H1 (cell line): Measurements from ENCODE around the gene PRDM5. TPM values are rescaled to one million over a fixed set of nuclear protein-coding genes. Genes with fewer than 3 reads are reported as not detected.

Experiments
- CTCF ChIA-PET: fragments of 300-600 bp; sonication (Branson Sonifier 250); formaldehyde crosslinking; loops from one replicate; lab custom pipeline; 2021; ENCODE audit not compliant: partially characterized antibody; lab: Charles Lee
- POLR2A ChIA-PET: fragments of 300-600 bp; sonication (Branson Sonifier 250); formaldehyde crosslinking; loops from one replicate; lab custom pipeline; 2021; ENCODE audit warnings: inconsistent platforms; ENCODE audit not compliant: partially characterized antibody; lab: Charles Lee
- DNase-seq, 2 experiments: peaks; one replicate each; pipeline versions ENCODE4 v3.0.0 to v3.0.0-alpha.2; 2010 to 2022; ENCODE audit warnings: low spot score in 2 of 2, low read depth in 1 of 2, mixed read lengths in 1 of 2
- FAIRE-seq: peaks from 2 replicates; lab custom pipeline; 2011; peaks lifted over from hg19 to GRCh38; lab: Jason Lieb, UNC
- H2AFZ ChIP-seq: 2 replicates; pipeline ENCODE4 v1.8.1; 2012; ENCODE audit warnings: low read length, inconsistent platforms
- H2AK5ac ChIP-seq: 2 replicates; pipeline ENCODE4 v1.6.1; 2013; ENCODE audit warnings: low read depth, low read length
- H2BK120ac ChIP-seq: replicated peaks from 2 replicates; pipeline ENCODE3; 2013; ENCODE audit warnings: low read depth, low read length, inconsistent platforms
- H2BK12ac ChIP-seq: 2 replicates; pipeline ENCODE4 v1.6.1; 2013; ENCODE audit warnings: low read depth, low read length
- H2BK15ac ChIP-seq: 2 replicates; pipeline ENCODE4 v1.6.1; 2013; ENCODE audit warnings: low read length
- H2BK20ac ChIP-seq: 2 replicates; pipeline ENCODE4 v1.6.1; 2013; ENCODE audit warnings: low read length
- H2BK5ac ChIP-seq: 2 replicates; pipeline ENCODE4 v1.6.1; 2013; ENCODE audit warnings: low read depth, low read length
- H3K14ac ChIP-seq: 2 replicates; pipeline ENCODE4 v1.6.1; 2013; ENCODE audit warnings: inconsistent platforms; ENCODE audit not compliant: insufficient read length
- H3K18ac ChIP-seq: 2 replicates; pipeline ENCODE4 v1.6.1; 2013; ENCODE audit warnings: low read length; ENCODE audit errors: extremely low read depth
- H3K23ac ChIP-seq: 2 replicates; pipeline ENCODE4 v1.6.1; 2013; ENCODE audit warnings: inconsistent platforms; ENCODE audit not compliant: insufficient read length
- H3K23me2 ChIP-seq: 2 replicates; pipeline ENCODE4 v1.6.1; 2013; ENCODE audit warnings: low read depth, low read length
- H3K27ac ChIP-seq: 2 replicates; pipeline ENCODE4 v1.6.1; 2011; ENCODE audit warnings: low read depth, low read length, inconsistent platforms
- H3K27me3 ChIP-seq, 4 experiments: replicated peaks in 1 of 4; 1 replicate in 1 of 4; 2 replicates in 3 of 4; pipeline versions ENCODE4 v1.6.1 to v1.8.1; 2011 to 2013; ENCODE audit warnings: low read length in 3 of 4, mild to moderate bottlenecking in 3 of 4, inconsistent platforms in 2 of 4, mixed read lengths in 2 of 4, moderate library complexity in 1 of 4; ENCODE audit not compliant: control insufficient read depth in 3 of 4, insufficient read depth in 3 of 4; ENCODE audit errors: extremely low read depth in 1 of 4
- H3K36me3 ChIP-seq, 4 experiments: 2 replicates each; pipeline versions ENCODE4 v1.6.1 to v1.8.1; 2011 to 2013; ENCODE audit warnings: mild to moderate bottlenecking in 4 of 4, low read length in 3 of 4, moderate library complexity in 2 of 4, control low read depth in 1 of 4, inconsistent platforms in 1 of 4; ENCODE audit not compliant: insufficient read depth in 4 of 4, control insufficient read depth in 2 of 4
- H3K4ac ChIP-seq: replicated peaks from 2 replicates; pipeline ENCODE3; 2013; ENCODE audit warnings: low read length, low read depth, mixed read lengths, inconsistent platforms; ENCODE audit not compliant: insufficient read length
- H3K4me1 ChIP-seq, 4 experiments: replicated peaks in 1 of 4; 1 replicate in 1 of 4; 2 replicates in 3 of 4; pipeline versions ENCODE4 v1.6.1 to v1.8.1; 2011 to 2013; ENCODE audit warnings: low read length in 3 of 4, inconsistent platforms in 2 of 4, mixed read lengths in 1 of 4; ENCODE audit not compliant: insufficient read depth in 4 of 4, control insufficient read depth in 3 of 4
- H3K4me2 ChIP-seq, 2 experiments: 2 replicates each; pipeline versions ENCODE4 v1.6.1 to v1.8.1; 2011 to 2013; ENCODE audit warnings: low read depth in 2 of 2, low read length in 2 of 2, control low read depth in 1 of 2, inconsistent platforms in 1 of 2, mild to moderate bottlenecking in 1 of 2; ENCODE audit not compliant: insufficient read depth in 1 of 2
- H3K4me3 ChIP-seq, 4 experiments: fragments of 200-600, 300-600 bp in 1 of 4; sonication (generic), shearing (Covaris generic), sonication (Bioruptor Twin) in 1 of 4; 2 replicates each; pipeline versions ENCODE4 v1.5.1 to v1.8.1; 2011 to 2016; ENCODE audit warnings: low read length in 4 of 4, low read depth in 3 of 4, control low read depth in 2 of 4, inconsistent platforms in 2 of 4, mild to moderate bottlenecking in 2 of 4, mixed read lengths in 1 of 4, moderate library complexity in 1 of 4; ENCODE audit not compliant: insufficient read depth in 2 of 4; ENCODE audit errors: extremely low read depth in 1 of 4
- H3K56ac ChIP-seq: replicated peaks from 2 replicates; pipeline ENCODE3; 2013; ENCODE audit warnings: low read depth, mild to moderate bottlenecking, mixed read lengths, low read length, inconsistent platforms; ENCODE audit not compliant: insufficient read length
- H3K79me1 ChIP-seq: 2 replicates; pipeline ENCODE4 v1.6.1; 2013; ENCODE audit warnings: low read depth, low read length, control low read depth
- H3K79me2 ChIP-seq, 2 experiments: 2 replicates each; pipeline versions ENCODE4 v1.6.1 to v1.8.1; 2012 to 2013; ENCODE audit warnings: low read length in 2 of 2, mild to moderate bottlenecking in 2 of 2, inconsistent platforms in 1 of 2; ENCODE audit not compliant: insufficient read depth in 2 of 2, control insufficient read depth in 1 of 2
- H3K9ac ChIP-seq, 4 experiments: replicated peaks in 1 of 4; 1 replicate in 1 of 4; 2 replicates in 3 of 4; pipeline versions ENCODE4 v1.6.1 to v1.8.1; 2011 to 2013; ENCODE audit warnings: low read depth in 3 of 4, low read length in 3 of 4, control low read depth in 2 of 4, mild to moderate bottlenecking in 2 of 4, moderate library complexity in 2 of 4, inconsistent platforms in 1 of 4; ENCODE audit errors: extremely low read depth in 1 of 4
- H3K9me3 ChIP-seq, 2 experiments: 2 replicates each; pipeline versions ENCODE4 v1.6.1 to v1.8.1; 2012 to 2013; ENCODE audit warnings: mild to moderate bottlenecking in 2 of 2, moderate library complexity in 2 of 2, control low read depth in 1 of 2, inconsistent platforms in 1 of 2, low read depth in 1 of 2, low read length in 1 of 2, mixed read lengths in 1 of 2; ENCODE audit not compliant: insufficient read depth in 2 of 2
- H4K20me1 ChIP-seq, 2 experiments: replicated peaks in 1 of 2; 2 replicates each; pipeline versions ENCODE3 to v1.8.1; 2011 to 2013; ENCODE audit warnings: inconsistent platforms in 2 of 2, low read length in 2 of 2, mild to moderate bottlenecking in 1 of 2; ENCODE audit not compliant: insufficient read depth in 2 of 2, control insufficient read depth in 1 of 2
- H4K5ac ChIP-seq: 2 replicates; pipeline ENCODE4 v1.6.1; 2013; ENCODE audit warnings: low read length, low read depth, mixed read lengths, inconsistent platforms; ENCODE audit not compliant: insufficient read length
- H4K8ac ChIP-seq: 2 replicates; pipeline ENCODE4 v1.8.0; 2013; ENCODE audit warnings: mild to moderate bottlenecking, moderate library complexity, low read length, inconsistent platforms; ENCODE audit not compliant: insufficient read depth; ENCODE audit errors: extremely low read depth
- H4K91ac ChIP-seq: replicated peaks from 2 replicates; pipeline ENCODE3; 2013; ENCODE audit warnings: low read length, mixed read lengths, inconsistent platforms; ENCODE audit not compliant: insufficient read length
- CBX8 ChIP-seq: fragments of 300-800, 300-1000 bp; sonication (generic); IDR thresholded peaks from 2 replicates; pipeline ENCODE4 v1.7.1; 2016; ENCODE audit warnings: low read depth, low read length, borderline replicate concordance
- EP300 ChIP-seq, 2 experiments: IDR thresholded peaks; 1 replicate in 1 of 2; 2 replicates in 1 of 2; pipeline ENCODE4 v1.6.1; 2011 to 2012; ENCODE audit warnings: low read depth in 2 of 2, low read length in 2 of 2, mild to moderate bottlenecking in 2 of 2, borderline replicate concordance in 1 of 2, inconsistent platforms in 1 of 2, moderate library complexity in 1 of 2
- FOSL1 ChIP-seq: IDR thresholded peaks from 2 replicates; pipeline ENCODE4 v1.6.1; 2011; ENCODE audit warnings: mild to moderate bottlenecking, low read depth, low read length, moderate library complexity; ENCODE audit not compliant: insufficient read depth
- GABPA ChIP-seq: IDR thresholded peaks from 2 replicates; pipeline ENCODE4 v1.6.1; 2011; ENCODE audit warnings: mild to moderate bottlenecking, low read length, moderate library complexity, borderline replicate concordance; ENCODE audit not compliant: insufficient read depth
- GTF2F1 ChIP-seq: IDR thresholded peaks from 2 replicates; pipeline ENCODE4 v1.6.1; 2012; ENCODE audit warnings: low read depth, low read length, improper control_type of control experiment, borderline replicate concordance
- KDM5A ChIP-seq: fragments of 200-600 bp; IDR thresholded peaks from 2 replicates; pipeline ENCODE4 v1.7.1; 2012; ENCODE audit warnings: mild to moderate bottlenecking, low read length, inconsistent platforms, mixed read lengths
- MAFK ChIP-seq: IDR thresholded peaks from 2 replicates; pipeline ENCODE4 v1.6.1; 2012; ENCODE audit warnings: low read depth, mild to moderate bottlenecking, improper control_type of control experiment, low read length
- RAD21 ChIP-seq, 2 experiments: IDR thresholded peaks in 1 of 2; conservative IDR thresholded peaks in 1 of 2; 2 replicates each; pipeline ENCODE4 v1.6.1; 2011; ENCODE audit warnings: low read depth in 2 of 2, low read length in 2 of 2, improper control_type of control experiment in 1 of 2, inconsistent platforms in 1 of 2, mild to moderate bottlenecking in 1 of 2, moderate library complexity in 1 of 2
- RBBP5 ChIP-seq: IDR thresholded peaks from 2 replicates; pipeline ENCODE4 v1.7.1; 2012; ENCODE audit warnings: low read depth, mild to moderate bottlenecking, inconsistent platforms, low read length, moderate library complexity, borderline replicate concordance
- SRF ChIP-seq: IDR thresholded peaks from 2 replicates; pipeline ENCODE4 v1.6.1; 2011; ENCODE audit warnings: mild to moderate bottlenecking, low read depth, low read length, moderate library complexity
- SUZ12 ChIP-seq: fragments of 200-600 bp; sonication (generic); IDR thresholded peaks from 2 replicates; pipeline ENCODE4 v1.6.1; 2012; ENCODE audit warnings: mild to moderate bottlenecking, inconsistent platforms, low read length, moderate library complexity, mixed read lengths
- TAF1 ChIP-seq: IDR thresholded peaks from 2 replicates; pipeline ENCODE4 v1.6.1; 2011; ENCODE audit warnings: mild to moderate bottlenecking, low read depth, low read length
- TEAD4 ChIP-seq: IDR thresholded peaks from 2 replicates; pipeline ENCODE4 v1.6.1; 2012; ENCODE audit warnings: low read depth, low read length, inconsistent platforms, mixed read lengths
- WGBS, 2 experiments: shearing (Covaris generic) in 1 of 2; methylation state at CpG; one replicate each; pipeline versions ENCODE4 v1.1.6 to v1.1.7; 2013 to 2015; ENCODE audit warnings: low lambda C conversion rate in 2 of 2, mixed read lengths in 2 of 2, inconsistent platforms in 1 of 2, low coverage in 1 of 2, missing lambda C conversion rate in 1 of 2; ENCODE audit not compliant: insufficient replicate concordance in 2 of 2, insufficient coverage in 1 of 2, insufficient read length in 1 of 2; ENCODE audit errors: extremely low coverage in 1 of 2, missing lambda C conversion rate in 1 of 2; 5-methylcytosine and 5-hydroxymethylcytosine counted together
- polyA plus RNA-seq, 7 experiments: library from polyadenylated mRNA; depleted of rRNA in 3 of 7; stranded (reverse) in 5 of 7; unstranded in 2 of 7; fragments of >200 nt in 5 of 7; fragments of 200-250 nt in 2 of 7; gene quantifications; 1 replicate in 5 of 7; 2 replicates in 1 of 7; 4 replicates in 1 of 7; pipeline versions ENCODE4 v1.2.1 to v1.2.3, GENCODE V29; 2011 to 2013; ENCODE audit warnings: missing spikeins in 2 of 7, mixed read lengths in 2 of 7
- total RNA-seq: library from RNA; stranded (reverse); fragmentation: NEBNext Ultra II Directional; extraction: Animal tissue kit (Norgen Biotek cat#: 25700); gene quantifications from 2 replicates; pipeline ENCODE4 v1.2.1, GENCODE V29; 2021
- TF ChIP-seq, protein P1 (sequence below): IDR thresholded peaks from 2 replicates; pipeline ENCODE4 v1.6.1; 2011; ENCODE audit warnings: low read depth, mild to moderate bottlenecking, low read length; ENCODE audit not compliant: insufficient read depth

Gene PRDM5
- total and polyA plus RNA-seq, 2 of the 8 experiments (the other 6 are each of a cell fraction or from before 2014, with no cell fraction given): 8.2 to 23.4 TPM

DNA sequence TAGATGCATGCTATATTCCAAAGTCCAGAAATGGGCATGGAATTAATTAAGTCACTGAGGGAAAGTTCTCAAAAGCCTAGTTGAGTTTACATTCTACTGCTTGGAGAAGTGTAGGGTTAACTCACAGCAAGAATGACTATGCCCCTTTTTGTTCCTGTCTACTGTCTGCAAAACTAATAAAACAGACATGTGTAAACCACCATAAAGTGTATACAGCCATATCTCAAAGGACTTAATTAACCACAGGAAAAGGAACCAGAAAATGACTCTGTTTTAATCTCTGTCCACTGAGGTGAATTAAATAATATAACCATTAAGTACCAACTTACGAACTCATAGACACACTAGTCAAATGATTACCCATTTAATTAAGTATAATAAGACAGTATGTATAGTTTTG, 84.9 kb downstream of the PRDM5 start:
- Histone ChIP-seq H4K91ac (no peak overlapping the region), H3K14ac (no peak overlapping the region), H2BK5ac (no peak overlapping the region), H3K79me1 (no peaks in the 10 kb centered on the region), H2AK5ac (no peak overlapping the region), H3K23me2 (no peaks in the 10 kb centered on the region), H3K9me3 (no peaks in the 10 kb centered on the region), H2BK12ac (no peak overlapping the region), H3K4ac (no peak overlapping the region), H3K27ac (no peak overlapping the region), H3K36me3 (no peaks in the 10 kb centered on the region), H4K20me1 (peaks cover 0 to 4% of the 10 kb centered on the region in 2 experiments), H2BK15ac (no peak overlapping the region), H3K56ac (no peak overlapping the region), H4K5ac (no peak overlapping the region), H3K4me2 (no peak overlapping the region), H2BK120ac (no peak overlapping the region), H4K8ac (no peak overlapping the region), H3K27me3 (no peaks in the 10 kb centered on the region), H3K9ac (no peak overlapping the region), H2AFZ (no peak overlapping the region), H3K4me3 (no peak overlapping the region), H3K4me1 (no peaks in the 10 kb centered on the region), H2BK20ac (no peak overlapping the region), H3K79me2 (no peaks in the 10 kb centered on the region), H3K18ac (no peak overlapping the region), H3K23ac (no peak overlapping the region)
- 83% methylated on average over 1 of the region's 1 CpG; no CpG with 5 or more reads in 1 of the 2 experiments for WGBS, 2 experiments
- POLR2A ChIA-PET: no interaction called here
- DNase-seq (no peak), FAIRE-seq (no peak)
- CTCF ChIA-PET: interaction anchor here (2.3 kb wide), 1 partner anchor 12 kb away, joined by 9 read pairs; no protein-coding TSS in a partner anchor
- TF ChIP-seq SRF (no peak), RBBP5 (no peak), TAF1 (no peak), KDM5A (no peak), SUZ12 (no peak), FOSL1 (no peak), GTF2F1 (no peak), CBX8 (no peak), RAD21 (IDR thresholded peaks at IDR 0.05 in 1 of 2, conservative IDR thresholded peaks at IDR 0.05 in 1 of 2; ENCODE audit: low read depth in 2 of 2, low read length in 2 of 2) (no peak), MAFK (no peak), GABPA (no peak), TEAD4 (no peak), EP300 (IDR thresholded peaks at IDR 0.05; ENCODE audit: borderline replicate concordance in 1 of 2, low read depth in 2 of 2, low read length in 2 of 2) (no peak)
- TF ChIP-seq, protein P1, sequence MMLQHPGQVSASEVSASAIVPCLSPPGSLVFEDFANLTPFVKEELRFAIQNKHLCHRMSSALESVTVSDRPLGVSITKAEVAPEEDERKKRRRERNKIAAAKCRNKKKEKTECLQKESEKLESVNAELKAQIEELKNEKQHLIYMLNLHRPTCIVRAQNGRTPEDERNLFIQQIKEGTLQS: no peak
